A549 (cell line): Measurements from ENCODE around the gene HGFAC. TPM values are rescaled to one million over a fixed set of nuclear protein-coding genes. Genes with fewer than 3 reads are reported as not detected.

Experiments used
- ATAC-seq, 2 experiments: fragments of 200-7000 bp in 1 of 2; fragments of >200 bp in 1 of 2; cut with Nextera tagmentation in 1 of 2; cut with Tn5 transposase in 1 of 2; 3 replicates each; pipeline versions ENCODE4 v1.8.0 to v1.9.1; 2018 to 2020; ENCODE audit warnings: mild to moderate bottlenecking in 1 of 2, moderate library complexity in 1 of 2
- CTCF ChIA-PET: fragments of 300-600 bp; sonication (Branson Sonifier 250); formaldehyde crosslinking; extraction: SDS; loops from one replicate; lab custom pipeline; 2021; ENCODE audit warnings: antibody characterized with exemption, inconsistent platforms; lab: Yijun Ruan, JAX
- POLR2A ChIA-PET: fragments of 350-600 bp; formaldehyde crosslinking; extraction: SDS; loops from one replicate; lab custom pipeline; 2021; ENCODE audit warnings: antibody characterized with exemption, inconsistent platforms; lab: Yijun Ruan, JAX
- DNase-seq, 2 experiments: peaks; one replicate each; pipeline versions ENCODE4 v3.0.0 to v3.0.0-alpha.2; 2011 to 2016; ENCODE audit warnings: low read depth in 1 of 2, low spot score in 1 of 2
- FAIRE-seq: peaks from 2 replicates; lab custom pipeline; 2011; peaks lifted over from hg19 to GRCh38; lab: Jason Lieb, UNC
- H3K27ac ChIP-seq, 2 experiments: fragments of >200 bp; sonication (Bioruptor Twin); formaldehyde crosslinking; 3 replicates each; pipeline ENCODE4 v1.5.1; 2016 to 2017
- H3K4me1 ChIP-seq: fragments of >200 bp; sonication (Bioruptor Twin); formaldehyde crosslinking; 3 replicates; pipeline ENCODE4 v1.6.1; 2016
- H3K4me2 ChIP-seq: fragments of >200 bp; sonication (Bioruptor Twin); formaldehyde crosslinking; 3 replicates; pipeline ENCODE4 v1.6.1; 2016
- H3K4me3 ChIP-seq: fragments of >200 bp; sonication (Bioruptor Twin); formaldehyde crosslinking; 3 replicates; pipeline ENCODE4 v1.5.1; 2016
- H3K9me3 ChIP-seq: fragments of >200 bp; sonication (Bioruptor Twin); formaldehyde crosslinking; 3 replicates; pipeline ENCODE4 v1.6.1; 2016
- BHLHE40 ChIP-seq: IDR thresholded peaks from 2 replicates; pipeline ENCODE4 v1.6.1; 2012; ENCODE audit warnings: low read depth, low read length, inconsistent platforms
- CBX2 ChIP-seq: fragments of 200-600 bp; sonication (generic); IDR thresholded peaks from 2 replicates; pipeline ENCODE4 v1.6.1; 2016; ENCODE audit warnings: low read depth, mild to moderate bottlenecking, borderline replicate concordance
- CHD2 ChIP-seq: fragments of 150-350 bp; IDR thresholded peaks from 2 replicates; pipeline ENCODE4 v1.6.1; 2014; ENCODE audit warnings: low read length; ENCODE audit not compliant: partially characterized antibody
- CTCF ChIP-seq: fragments of >200 bp; sonication (Bioruptor Twin); formaldehyde crosslinking; IDR thresholded peaks from 3 replicates; pipeline ENCODE4 v1.5.1; 2016
- ELK1 ChIP-seq: fragments of 150-350 bp; IDR thresholded peaks from 2 replicates; pipeline ENCODE4 v1.6.1; 2014; ENCODE audit warnings: low read depth, mild to moderate bottlenecking, low read length
- FOSL2 ChIP-seq, 2 experiments: fragments of 450-650 bp in 1 of 2; fragments of >200 bp in 1 of 2; sonication (Bioruptor Twin) in 1 of 2; formaldehyde crosslinking; IDR thresholded peaks; 2 replicates each; pipeline versions ENCODE4 v1.5.0 to v1.6.1; 2016 to 2020; ENCODE audit warnings: mild to moderate bottlenecking in 1 of 2, moderate library complexity in 1 of 2
- FOXS1 ChIP-seq: fragments of 250-450 bp; sonication (Bioruptor Pico); IDR thresholded peaks from 2 replicates; pipeline ENCODE4 v1.5.0; 2020; ENCODE audit warnings: mild to moderate bottlenecking, moderate library complexity
- GATA3 ChIP-seq: IDR thresholded peaks from 2 replicates; pipeline ENCODE4 v1.6.1; 2012; ENCODE audit warnings: borderline replicate concordance
- HDAC2 ChIP-seq: fragments of 200-600 bp; sonication (generic); IDR thresholded peaks from 2 replicates; pipeline ENCODE4 v1.6.1; 2016
- HEYL ChIP-seq: fragments of 250-450 bp; sonication (Bioruptor Pico); IDR thresholded peaks from 2 replicates; pipeline ENCODE4 v1.8.0; 2021; ENCODE audit warnings: mild to moderate bottlenecking, moderate library complexity
- HOXB13 ChIP-seq: fragments of 250-450 bp; sonication (Bioruptor Pico); IDR thresholded peaks from 2 replicates; pipeline ENCODE4 v1.5.0; 2020; ENCODE audit warnings: low read depth, mild to moderate bottlenecking, moderate library complexity
- KDM1A ChIP-seq: fragments of 200-600 bp; sonication (generic); IDR thresholded peaks from 2 replicates; pipeline ENCODE4 v1.6.1; 2016; ENCODE audit warnings: low read depth, mild to moderate bottlenecking
- KDM5A ChIP-seq: fragments of 200-600 bp; sonication (generic); IDR thresholded peaks from 2 replicates; pipeline ENCODE4 v1.6.1; 2016; ENCODE audit warnings: antibody characterized with exemption, mild to moderate bottlenecking
- MAZ ChIP-seq: fragments of 150-350 bp; IDR thresholded peaks from 2 replicates; pipeline ENCODE4 v1.6.1; 2014; ENCODE audit warnings: antibody characterized with exemption, low read depth, low read length, borderline replicate concordance
- NFE2L2 ChIP-seq: fragments of 150-350 bp; conservative IDR thresholded peaks from 2 replicates; pipeline ENCODE4 v1.6.1; 2014; ENCODE audit warnings: low read length
- PHF8 ChIP-seq: fragments of 200-600 bp; sonication (generic); IDR thresholded peaks from 2 replicates; pipeline ENCODE4 v1.6.1; 2016; ENCODE audit warnings: low read depth, mild to moderate bottlenecking, antibody characterized with exemption, moderate library complexity, borderline replicate concordance
- POLR2A ChIP-seq: IDR thresholded peaks from 2 replicates; pipeline ENCODE4 v1.6.1; 2012; ENCODE audit warnings: mild to moderate bottlenecking, low read length
- RAD21 ChIP-seq, 2 experiments: fragments of >200 bp in 1 of 2; sonication (Bioruptor Twin) in 1 of 2; formaldehyde crosslinking in 1 of 2; IDR thresholded peaks in 1 of 2; conservative IDR thresholded peaks in 1 of 2; 2 replicates in 1 of 2; 3 replicates in 1 of 2; pipeline ENCODE4 v1.6.1; 2012 to 2018; ENCODE audit warnings: inconsistent platforms in 1 of 2
- RFX5 ChIP-seq: fragments of 450-650 bp; IDR thresholded peaks from 2 replicates; pipeline ENCODE4 v1.7.1; 2014; ENCODE audit warnings: antibody characterized with exemption, mild to moderate bottlenecking, moderate library complexity
- RNF2 ChIP-seq: fragments of 200-600 bp; sonication (generic); IDR thresholded peaks from 2 replicates; pipeline ENCODE4 v1.6.1; 2016; ENCODE audit warnings: low read depth, mild to moderate bottlenecking, antibody characterized with exemption, moderate library complexity, borderline replicate concordance
- SREBF2 ChIP-seq: fragments of 450-650 bp; IDR thresholded peaks from 2 replicates; pipeline ENCODE4 v1.6.1; 2014; ENCODE audit warnings: mild to moderate bottlenecking, moderate library complexity
- TP53 ChIP-seq: fragments of 250-450 bp; sonication (Bioruptor Pico); IDR thresholded peaks from 2 replicates; pipeline ENCODE4 v1.5.0; 2021; ENCODE audit warnings: mild to moderate bottlenecking, moderate library complexity
- ZC3H11A ChIP-seq: fragments of 450-650 bp; IDR thresholded peaks from 2 replicates; pipeline ENCODE4 v1.6.1; 2014; ENCODE audit warnings: antibody characterized with exemption, mild to moderate bottlenecking
- ZFP36 ChIP-seq: fragments of 450-650 bp; IDR thresholded peaks from 2 replicates; pipeline ENCODE4 v1.6.1; 2014; ENCODE audit warnings: borderline replicate concordance; ENCODE audit not compliant: partially characterized antibody
- WGBS: methylation state at CpG from one replicate; pipeline ENCODE4 v1.1.6; 2017; ENCODE audit errors: missing lambda C conversion rate; 5-methylcytosine and 5-hydroxymethylcytosine counted together
- polyA plus RNA-seq, 4 experiments: library from polyadenylated mRNA; depleted of rRNA in 3 of 4; stranded (reverse); fragments of >200 nt; fragmentation: RNase III in 1 of 4; extraction: RNeasy Plus Mini Kit Qiagen cat#74134 plus additional on column Dnase treatment in 1 of 4; gene quantifications; 2 replicates in 3 of 4; 3 replicates in 1 of 4; pipeline ENCODE4 v1.2.3, GENCODE V29; 2011 to 2017
- TF ChIP-seq, protein P1 (sequence below): fragments of 450-650 bp; IDR thresholded peaks from 2 replicates; pipeline ENCODE4 v1.6.1; 2014; ENCODE audit warnings: antibody characterized with exemption

HGFAC gene
- polyA plus RNA-seq, 2 of the 4 experiments (the other 2 are of a cell fraction): 0.25 TPM; not detected in 1

DNA sequence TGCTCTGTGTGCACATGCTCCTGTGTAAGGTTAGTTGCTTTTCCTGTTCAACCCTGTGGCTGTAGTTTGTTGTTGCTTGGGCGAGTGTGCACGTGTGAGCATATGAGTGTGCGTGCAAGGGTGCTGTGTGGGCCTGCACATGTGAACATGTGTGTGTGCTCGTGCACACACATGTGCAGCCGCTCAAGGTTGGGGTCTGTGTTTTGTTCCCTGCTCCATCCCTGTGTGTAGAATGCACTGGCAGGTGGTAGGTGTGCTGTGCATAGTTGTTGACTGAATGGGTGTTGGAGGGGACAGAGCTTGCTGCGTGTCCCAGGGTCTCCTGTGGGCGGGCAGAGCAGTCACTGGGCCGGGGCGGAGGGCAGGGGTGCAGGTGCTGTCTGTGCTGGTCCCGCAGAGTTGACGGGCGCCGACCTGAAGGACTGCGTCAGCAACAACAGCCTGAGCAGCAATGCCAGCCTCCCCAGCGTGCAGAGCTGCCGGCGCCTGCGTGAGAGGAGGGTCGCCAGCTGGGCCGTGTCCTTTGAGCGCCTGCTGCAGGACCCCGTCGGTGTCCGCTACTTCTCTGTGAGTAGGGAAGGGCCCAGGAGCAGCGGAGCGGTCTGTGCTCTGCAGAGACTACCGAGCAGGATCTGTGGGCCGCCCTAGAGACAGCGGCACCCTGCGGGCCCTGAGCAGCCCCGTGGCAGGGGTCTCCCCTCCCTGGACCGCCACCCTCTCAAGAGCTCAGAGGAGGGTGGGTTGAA, 27.9 kb upstream of the HGFAC start:
- DNase-seq: no peak
- ChIA-PET POLR2A (no interaction called here), CTCF (interaction anchor here (0.5 to 0.8 kb wide), 3 partner anchors 42 to 68 kb away, joined by 3 to 4 read pairs (median 3); no protein-coding TSS in a partner anchor)
- Histone ChIP-seq H3K4me1 (no peaks in the 10 kb centered on the region), H3K4me3 (no peak overlapping the region), H3K4me2 (no peak overlapping the region)
- TF ChIP-seq NFE2L2 (no peak), RNF2 (no peak), POLR2A (no peak), ZFP36 (no peak), KDM5A (no peak), TP53 (CRISPR knock-in tag) (no peak), ZC3H11A (no peak), HDAC2 (no peak), MAZ (no peak), KDM1A (no peak), FOXS1 (no peak), RFX5 (no peak), GATA3 (no peak), CTCF (no peak), FOSL2 (IDR thresholded peaks at IDR 0.05) (no peak), FOSL2 (CRISPR knock-in tag; IDR thresholded peaks at IDR 0.05) (no peak)
- TF ChIP-seq, protein P1, sequence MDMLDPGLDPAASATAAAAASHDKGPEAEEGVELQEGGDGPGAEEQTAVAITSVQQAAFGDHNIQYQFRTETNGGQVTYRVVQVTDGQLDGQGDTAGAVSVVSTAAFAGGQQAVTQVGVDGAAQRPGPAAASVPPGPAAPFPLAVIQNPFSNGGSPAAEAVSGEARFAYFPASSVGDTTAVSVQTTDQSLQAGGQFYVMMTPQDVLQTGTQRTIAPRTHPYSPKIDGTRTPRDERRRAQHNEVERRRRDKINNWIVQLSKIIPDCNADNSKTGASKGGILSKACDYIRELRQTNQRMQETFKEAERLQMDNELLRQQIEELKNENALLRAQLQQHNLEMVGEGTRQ: no peak
- TF ChIP-seq, all 56 proteins: peak for 0
- no peaks in the 10 kb centered on the region for H3K9me3 ChIP-seq
- FAIRE-seq (no peak), ATAC-seq (no peak)
- no peak overlapping the region for H3K27ac ChIP-seq
- 85% methylated on average over 14 of the region's 32 CpGs for WGBS

DNA sequence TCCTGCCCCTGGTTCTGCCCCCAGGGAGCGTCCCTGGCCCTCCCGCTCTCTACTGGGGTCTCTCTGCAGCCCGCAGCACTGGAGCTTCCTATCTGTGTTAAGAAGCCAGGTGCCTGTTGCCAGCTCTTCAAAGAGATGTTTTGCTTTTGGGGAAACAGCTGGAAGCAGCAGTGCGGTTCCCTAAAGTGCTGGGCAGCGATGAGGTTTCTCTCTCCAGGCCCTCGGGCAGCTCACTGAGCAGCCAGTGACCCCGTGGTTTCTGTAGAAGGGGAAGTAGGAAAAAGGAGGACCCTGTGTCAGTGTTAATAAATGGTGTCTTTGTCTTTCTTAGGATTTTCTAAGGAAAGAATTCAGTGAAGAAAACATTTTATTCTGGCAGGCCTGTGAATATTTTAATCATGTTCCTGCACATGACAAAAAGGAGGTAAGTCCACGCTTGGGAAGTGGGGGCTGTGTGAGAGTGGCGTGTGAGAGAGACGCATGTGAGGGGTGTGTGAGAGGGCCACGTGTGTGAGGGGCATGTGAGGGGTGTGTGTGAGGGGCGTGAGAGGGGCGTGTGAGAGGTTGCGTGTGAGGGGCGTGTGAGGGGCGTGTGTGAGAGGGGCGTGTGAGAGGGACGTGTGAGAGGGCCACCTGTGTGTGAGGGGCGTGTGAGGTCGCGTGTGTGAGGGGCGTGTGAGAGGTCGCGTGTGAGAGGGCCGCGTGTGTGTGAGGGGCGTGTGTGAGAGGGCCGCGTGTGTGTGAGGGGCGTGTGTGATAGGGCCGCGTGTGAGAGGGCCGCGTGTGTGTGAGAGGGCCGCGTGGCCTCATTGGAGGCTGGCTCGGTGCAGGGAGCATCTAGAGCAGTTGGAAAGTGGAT, 27.1 kb upstream of the HGFAC start:
- 87% methylated on average over 35 of the region's 37 CpGs for WGBS
- Histone ChIP-seq H3K4me1 (no peaks in the 10 kb centered on the region), H3K9me3 (no peaks in the 10 kb centered on the region), H3K4me3 (no peak overlapping the region), H3K27ac (no peak overlapping the region), H3K4me2 (no peak overlapping the region)
- FAIRE-seq: no peak
- ATAC-seq: no peak
- CTCF ChIA-PET: interaction anchor here (0.5 to 0.8 kb wide), 2 partner anchors 66 to 68 kb away, joined by 3 to 4 read pairs; no protein-coding TSS in a partner anchor
- TF ChIP-seq BHLHE40 (no peak), CHD2 (no peak), ELK1 (no peak), FOXS1 (no peak), CBX2 (no peak), SREBF2 (no peak), RAD21 (conservative IDR thresholded peaks at IDR 0.05 in 1 of 2, IDR thresholded peaks at IDR 0.05 in 1 of 2) (no peak), ZC3H11A (no peak), PHF8 (no peak), HOXB13 (no peak), HEYL (no peak)
- POLR2A ChIA-PET: no interaction called here
- no peak for DNase-seq
